PC-9 (cell line): ENCODE measurements around the gene EXOC1. TPM values are rescaled to one million over a fixed set of nuclear protein-coding genes. Genes with fewer than 3 reads are reported as not detected.

Source experiments
- BruUV-seq: library from RNA; stranded (reverse); fragments of 400-500 nt; replicated peaks from 2 replicates; lab custom pipeline; 2021; lab: Mats Ljungman, UMichigan
- CTCF ChIA-PET: fragments of 300-600 bp; sonication (Branson Sonifier 250); formaldehyde crosslinking; loops from one replicate; lab custom pipeline; 2022; ENCODE audit warnings: antibody characterized with exemption; lab: Charles Lee
- POLR2A ChIA-PET: fragments of 300-600 bp; sonication (Branson Sonifier 250); formaldehyde crosslinking; loops from one replicate; lab custom pipeline; 2022; ENCODE audit warnings: antibody characterized with exemption; ENCODE audit not compliant: unreplicated experiment; lab: Charles Lee
- DNase-seq, 2 experiments: peaks; one replicate each; pipeline versions ENCODE4 v3.0.0 to v3.0.0-alpha.2; 2015 to 2022; ENCODE audit warnings: mixed read lengths in 1 of 2
- H2AFZ ChIP-seq: fragments of 200-600 bp; sonication (generic); 2 replicates; pipeline ENCODE4 v1.8.1; 2017; ENCODE audit warnings: antibody characterized with exemption
- H3F3A ChIP-seq: fragments of 200-600 bp; sonication (generic); 2 replicates; pipeline ENCODE4 v1.8.1; 2017; ENCODE audit warnings: antibody characterized with exemption, mild to moderate bottlenecking, low read depth; ENCODE audit not compliant: insufficient read depth
- H3K27ac ChIP-seq: fragments of 200-600 bp; sonication (generic); 2 replicates; pipeline ENCODE4 v1.6.1; 2016; ENCODE audit warnings: mixed run types
- H3K27me3 ChIP-seq: fragments of 200-600 bp; sonication (generic); 2 replicates; pipeline ENCODE4 v1.6.1; 2016; ENCODE audit warnings: low read depth, mixed run types; ENCODE audit not compliant: insufficient read depth
- H3K36me3 ChIP-seq: fragments of 200-600 bp; sonication (generic); 2 replicates; pipeline ENCODE4 v1.6.1; 2016; ENCODE audit warnings: low read depth, mixed run types
- H3K4me1 ChIP-seq: fragments of 200-600 bp; sonication (generic); replicated peaks from 2 replicates; pipeline ENCODE4 v1.6.1; 2016; ENCODE audit warnings: mixed run types; ENCODE audit not compliant: insufficient read depth
- H3K4me2 ChIP-seq: fragments of 200-600 bp; sonication (generic); 2 replicates; pipeline ENCODE4 v1.6.1; 2017; ENCODE audit warnings: mixed run types
- H3K4me3 ChIP-seq: fragments of 200-600 bp; sonication (generic); 2 replicates; pipeline ENCODE4 v1.6.1; 2016; ENCODE audit warnings: mixed run types
- H3K79me2 ChIP-seq: fragments of 200-600 bp; sonication (generic); 2 replicates; pipeline ENCODE4 v1.6.1; 2017; ENCODE audit warnings: low read depth, mixed run types
- H3K9me2 ChIP-seq: fragments of 200-600 bp; sonication (generic); 2 replicates; pipeline ENCODE4 v1.8.1; 2017; ENCODE audit warnings: mild to moderate bottlenecking; ENCODE audit not compliant: insufficient read depth
- H3K9me3 ChIP-seq: fragments of 200-600 bp; sonication (generic); 2 replicates; pipeline ENCODE4 v1.8.1; 2016; ENCODE audit warnings: low read depth; ENCODE audit not compliant: insufficient read depth
- H4K20me1 ChIP-seq: fragments of 200-600 bp; sonication (generic); 2 replicates; pipeline ENCODE4 v1.8.1; 2017; ENCODE audit not compliant: insufficient read depth
- EZH2 ChIP-seq: fragments of 200-600 bp; sonication (generic); IDR thresholded peaks from 2 replicates; pipeline ENCODE4 v1.8.0; 2017; ENCODE audit warnings: antibody characterized with exemption, low read depth
- intact Hi-C: fragments of 100-400 bp; cut with micrococcal nuclease; formaldehyde crosslinking; loops from one replicate; pipeline ENCODE4 v1.10.0; 2022; ENCODE audit not compliant: unreplicated experiment
- total RNA-seq: library from RNA; stranded (reverse); gene quantifications from 2 replicates; pipeline ENCODE4 v1.2.3, GENCODE V29; 2021
- TF ChIP-seq, protein P1 (sequence below): fragments of 200-600 bp; sonication (generic); conservative IDR thresholded peaks from 2 replicates; pipeline ENCODE4 v1.6.1; 2017; ENCODE audit warnings: mixed run types, antibody characterized with exemption, mild to moderate bottlenecking, moderate library complexity

Gene EXOC1
- total RNA-seq, 1 experiment from 2014 or later = 27.1 TPM

DNA sequence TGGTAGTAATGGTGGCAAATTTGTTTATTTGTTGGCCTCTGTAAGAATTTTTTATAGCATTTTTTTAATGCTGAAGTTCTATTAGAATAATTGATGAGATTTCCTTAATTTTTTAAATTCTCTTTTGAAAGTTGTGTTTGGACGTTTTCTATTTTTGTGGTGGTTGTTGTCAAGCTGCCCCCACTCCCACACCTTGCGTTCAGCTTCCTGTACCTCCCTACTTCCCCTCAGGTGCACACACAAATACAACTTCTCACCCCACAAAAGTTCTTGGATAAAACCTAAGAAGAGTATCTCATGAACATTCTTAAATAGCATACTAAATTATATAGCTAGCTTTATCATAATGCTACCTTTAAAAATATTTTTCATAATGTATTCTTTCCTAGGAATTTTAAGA lies 38.7 kb downstream of the EXOC1 start:
- no peaks in the 10 kb centered on the region for H3K4me1 ChIP-seq
- POLR2A ChIA-PET = interaction anchor here (0.6 kb wide), 1 partner anchor 389 kb away, joined by 4 read pairs; no protein-coding TSS in a partner anchor
- no peak overlapping the region for H3K27ac ChIP-seq
- no peaks in the 10 kb centered on the region; the same call in 1 of the 2 replicates for H3K36me3 ChIP-seq
- TF ChIP-seq EZH2 = no peak
- TF ChIP-seq, protein P1, sequence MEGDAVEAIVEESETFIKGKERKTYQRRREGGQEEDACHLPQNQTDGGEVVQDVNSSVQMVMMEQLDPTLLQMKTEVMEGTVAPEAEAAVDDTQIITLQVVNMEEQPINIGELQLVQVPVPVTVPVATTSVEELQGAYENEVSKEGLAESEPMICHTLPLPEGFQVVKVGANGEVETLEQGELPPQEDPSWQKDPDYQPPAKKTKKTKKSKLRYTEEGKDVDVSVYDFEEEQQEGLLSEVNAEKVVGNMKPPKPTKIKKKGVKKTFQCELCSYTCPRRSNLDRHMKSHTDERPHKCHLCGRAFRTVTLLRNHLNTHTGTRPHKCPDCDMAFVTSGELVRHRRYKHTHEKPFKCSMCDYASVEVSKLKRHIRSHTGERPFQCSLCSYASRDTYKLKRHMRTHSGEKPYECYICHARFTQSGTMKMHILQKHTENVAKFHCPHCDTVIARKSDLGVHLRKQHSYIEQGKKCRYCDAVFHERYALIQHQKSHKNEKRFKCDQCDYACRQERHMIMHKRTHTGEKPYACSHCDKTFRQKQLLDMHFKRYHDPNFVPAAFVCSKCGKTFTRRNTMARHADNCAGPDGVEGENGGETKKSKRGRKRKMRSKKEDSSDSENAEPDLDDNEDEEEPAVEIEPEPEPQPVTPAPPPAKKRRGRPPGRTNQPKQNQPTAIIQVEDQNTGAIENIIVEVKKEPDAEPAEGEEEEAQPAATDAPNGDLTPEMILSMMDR = no peak
- no peaks in the 10 kb centered on the region for H4K20me1 ChIP-seq
- intact Hi-C loops = no loop called here
- CTCF ChIA-PET = no interaction called here
- no peaks in the 10 kb centered on the region for H3K9me3 ChIP-seq
- BruUV-seq = no TSS peak
- no peaks in the 10 kb centered on the region for H3K79me2 ChIP-seq
- H3K9me2 ChIP-seq = no peaks in the 10 kb centered on the region
- H3F3A ChIP-seq = 0 out of 2 replicates have a peak, but pooled peaks cover 7% of the 10 kb centered on the region
- no peak overlapping the region for H3K4me2 ChIP-seq
- no peak for DNase-seq
- no peak overlapping the region for H2AFZ ChIP-seq
- H3K27me3 ChIP-seq = no peaks in the 10 kb centered on the region
- H3K4me3 ChIP-seq = no peak overlapping the region

GRCh38 chr4:55896622-55897021 lies 43.2 kb downstream of the EXOC1 start:
- ChIA-PET CTCF (no interaction called here), POLR2A (no interaction called here)
- no peak for DNase-seq

GRCh38 chr4:55902677-55903076 lies 49.2 kb downstream of the EXOC1 start:
- BruUV-seq = no TSS peak
- Histone ChIP-seq H3K4me2 (no peak overlapping the region), H2AFZ (no peak overlapping the region), H3K9me3 (no peaks in the 10 kb centered on the region), H3K79me2 (no peaks in the 10 kb centered on the region), H3K27me3 (no peaks in the 10 kb centered on the region), H3K4me3 (no peak overlapping the region), H3K27ac (no peak overlapping the region), H3K9me2 (no peaks in the 10 kb centered on the region), H4K20me1 (no peaks in the 10 kb centered on the region), H3K4me1 (peaks cover 15% of the 10 kb centered on the region; the same call in 1 of the 2 replicates), H3F3A (no peaks in the 10 kb centered on the region), H3K36me3 (no peaks in the 10 kb centered on the region)
- ChIA-PET CTCF (no interaction called here), POLR2A (no interaction called here)
- DNase-seq = no peak
- TF ChIP-seq EZH2 = no peak
- TF ChIP-seq, protein P1 = no peak
- intact Hi-C loops = no loop called here

More at GRCh38 chr4:55896622-55897021, 43.2 kb downstream of the EXOC1 start:
- H3K4me3 ChIP-seq = no peak overlapping the region
- H3F3A ChIP-seq = 0 out of 2 replicates have a peak, but pooled peaks cover 7% of the 10 kb centered on the region
- H3K27me3 ChIP-seq = no peaks in the 10 kb centered on the region
- H3K27ac ChIP-seq = no peak overlapping the region
- intact Hi-C loops = no loop called here
- no peak overlapping the region for H2AFZ ChIP-seq
- H4K20me1 ChIP-seq = no peaks in the 10 kb centered on the region
- H3K4me2 ChIP-seq = no peak overlapping the region
- no TSS peak for BruUV-seq
- no peaks in the 10 kb centered on the region for H3K4me1 ChIP-seq
- TF ChIP-seq EZH2 = no peak
- TF ChIP-seq, protein P1 = no peak
- no peaks in the 10 kb centered on the region for H3K79me2 ChIP-seq
- no peaks in the 10 kb centered on the region for H3K9me2 ChIP-seq
- H3K9me3 ChIP-seq = no peaks in the 10 kb centered on the region
- no peaks in the 10 kb centered on the region; the same call in 1 of the 2 replicates for H3K36me3 ChIP-seq
